Measurements from ENCODE around the gene FOSB.

Gene FOSB

GRCh38 chr19:45442778-45443461 is 24.9 kb upstream of the FOSB start:
- no peak for DNase-seq

- DNase-seq: no peak
Observed at GRCh38 chr19:45443462-45444317, 24.1 kb upstream of the FOSB start.

GRCh38 chr19:45444318-45445041 is 23.3 kb upstream of the FOSB start:
- DNase-seq: peak; percentile 70

DNA sequence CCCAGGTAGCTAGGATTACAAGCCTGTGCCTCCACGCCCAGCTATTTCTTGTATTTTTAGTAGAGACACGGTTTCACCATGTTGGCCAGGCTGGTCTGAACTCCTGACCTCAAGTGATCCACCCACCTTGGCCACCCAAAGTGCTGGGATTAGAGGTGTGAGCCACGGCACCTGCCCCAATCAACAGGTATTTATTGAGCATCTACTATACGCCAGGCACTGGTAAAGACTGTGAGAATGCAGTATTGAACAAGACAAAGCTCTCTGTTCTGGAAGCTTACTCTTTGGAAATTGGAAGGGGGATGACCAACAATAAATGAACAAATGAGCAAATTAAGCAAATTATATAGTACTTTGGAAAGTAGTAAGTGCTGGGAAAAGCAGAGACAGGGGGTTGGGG is 22.7 kb upstream of the FOSB start:
- DNase-seq: no peak

DNA sequence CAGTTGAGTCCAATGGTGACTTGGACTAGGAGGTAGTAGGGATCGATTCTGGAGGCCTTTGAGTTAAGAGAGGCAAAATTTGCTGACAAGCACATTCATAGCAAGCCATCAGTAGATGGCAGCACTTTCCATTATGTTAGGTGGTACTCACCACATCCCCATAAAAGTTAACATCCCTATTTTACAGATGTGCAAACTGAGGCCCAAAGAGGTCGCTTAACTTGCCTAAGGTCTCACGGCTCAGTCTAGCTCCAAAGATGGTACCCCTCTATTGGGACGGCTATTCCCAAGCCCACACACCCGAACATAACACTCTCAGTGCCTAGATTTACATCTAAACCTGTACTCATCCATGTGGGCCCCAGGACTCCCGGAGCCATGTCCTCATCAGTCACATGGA is 21.5 kb upstream of the FOSB start:
- no peak for DNase-seq

GRCh38 chr19:45446944-45447343 is 20.9 kb upstream of the FOSB start:
- DNase-seq: no peak

- no peak for DNase-seq
Observed at GRCh38 chr19:45448425-45448756, 19.4 kb upstream of the FOSB start.

GRCh38 chr19:45448887-45449299 is 18.9 kb upstream of the FOSB start:
- no peak for DNase-seq

GRCh38 chr19:45450012-45450333 is 17.8 kb upstream of the FOSB start:
- no peak for DNase-seq

DNA sequence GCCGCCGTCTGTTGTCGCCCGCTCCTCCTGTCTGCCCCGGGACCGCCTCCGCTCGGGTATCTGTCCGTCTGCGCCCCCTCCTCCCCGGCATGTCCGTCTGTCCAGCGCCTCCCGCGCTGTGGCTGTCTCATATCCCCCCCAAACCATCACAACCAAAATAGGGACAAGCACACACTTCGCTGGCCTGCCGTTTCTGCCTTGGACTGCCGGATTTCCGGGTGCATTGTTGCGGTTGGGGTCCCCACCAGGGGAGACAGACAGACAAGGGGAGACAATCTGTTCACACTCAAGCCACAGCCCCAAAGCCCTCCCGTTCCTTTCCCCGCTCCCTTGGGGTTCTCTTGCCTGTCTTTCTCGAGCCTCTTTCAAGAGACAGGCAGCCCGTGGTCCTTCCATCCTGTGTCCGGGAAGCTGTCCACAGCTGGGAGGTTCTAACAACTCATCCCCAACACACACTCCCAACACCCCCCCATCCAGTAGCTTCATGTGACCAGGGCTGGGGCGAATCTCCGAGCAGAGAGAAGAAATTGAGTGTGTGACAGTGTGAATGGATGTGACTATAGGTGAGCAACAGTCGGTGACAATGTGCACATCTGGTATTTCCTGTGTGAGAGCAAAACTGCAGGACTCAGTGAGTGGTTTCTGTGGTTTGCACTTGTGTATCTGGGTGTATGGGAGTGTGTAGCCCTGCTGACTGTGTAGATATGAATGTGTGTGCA is 16.5 kb upstream of the FOSB start:
- no peak for DNase-seq

DNA sequence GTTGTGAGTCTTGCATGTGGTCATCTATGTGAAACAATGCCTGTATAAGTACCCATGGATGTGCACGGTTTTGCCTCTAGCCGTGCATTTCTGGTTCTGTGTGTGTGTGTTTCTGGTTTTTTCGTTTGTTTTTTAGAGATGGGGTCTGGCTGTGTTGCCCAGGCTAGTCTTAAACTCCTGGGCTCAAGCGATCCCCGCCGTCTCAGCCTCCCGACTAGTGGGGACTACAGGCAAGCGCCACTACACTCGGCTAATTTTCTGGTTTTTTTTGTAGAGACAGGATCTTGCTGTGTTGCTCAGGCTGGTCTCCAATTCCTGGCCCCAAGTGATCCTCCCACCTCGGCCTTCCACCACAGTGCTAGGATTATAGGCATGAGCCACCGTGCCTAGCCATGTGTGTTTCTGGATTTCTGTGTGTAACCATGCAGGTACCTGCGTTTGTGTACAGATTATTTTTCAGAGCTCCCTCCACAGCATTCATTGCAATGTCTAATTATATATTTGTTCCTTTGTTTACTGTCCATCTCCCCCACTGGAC is 15.9 kb upstream of the FOSB start:
- DNase-seq: no peak

DNA sequence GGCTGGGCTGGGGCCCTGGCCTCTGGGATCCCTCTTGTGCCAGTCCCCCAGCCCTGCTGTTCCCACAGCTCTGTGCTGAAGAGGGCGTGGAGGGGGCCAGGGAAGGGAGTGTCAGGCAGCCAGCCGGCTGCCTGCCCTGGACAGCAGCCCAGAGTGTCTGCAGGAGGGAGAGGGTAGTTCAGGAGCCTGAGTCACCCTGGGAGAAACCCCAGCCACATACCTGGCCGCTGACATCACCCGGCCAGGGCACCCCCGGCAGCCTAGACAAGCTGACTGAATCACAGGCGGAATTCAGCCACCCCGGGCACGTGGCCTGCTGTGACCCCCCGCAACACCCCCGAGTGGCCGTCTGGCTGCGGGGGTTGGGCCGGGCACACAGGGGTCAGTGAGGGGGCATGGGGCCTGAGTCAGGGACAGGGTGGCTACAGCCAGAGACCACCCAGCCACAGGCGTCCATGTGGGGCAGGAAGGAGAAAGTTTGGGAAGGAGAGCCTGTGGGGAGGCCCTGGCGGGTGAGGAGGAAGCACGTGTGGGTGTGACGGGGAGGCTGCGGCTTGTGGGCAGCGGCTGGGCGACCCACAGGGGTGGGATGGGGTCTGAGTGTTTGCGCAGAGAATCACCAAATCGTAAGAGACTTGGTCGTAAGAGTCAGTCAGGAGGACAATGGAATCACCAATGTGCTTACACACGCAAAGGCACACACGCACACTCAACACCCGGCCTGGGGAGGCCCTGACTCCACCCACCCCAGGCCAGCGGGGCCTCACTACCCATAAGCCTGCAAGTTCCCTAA is 11.9 kb upstream of the FOSB start:
- peak; percentile 30 for DNase-seq

DNA sequence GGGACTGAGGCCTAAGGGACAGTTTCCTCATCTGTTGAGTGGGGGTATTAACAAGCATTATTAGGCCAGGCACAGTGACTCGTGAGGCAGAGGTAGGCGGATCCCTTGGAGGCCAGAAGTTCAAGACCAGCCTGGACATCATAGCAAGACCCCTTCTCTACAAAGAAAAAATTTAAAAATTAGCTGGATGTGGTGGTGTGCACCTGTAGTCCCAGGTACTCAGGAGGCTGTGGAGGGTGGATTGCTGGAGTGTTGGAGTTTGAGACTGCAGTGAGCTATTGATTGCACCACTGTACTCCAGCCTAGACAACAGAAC is 11.3 kb upstream of the FOSB start:
- no peak for DNase-seq

GRCh38 chr19:45457776-45458175 is 10.0 kb upstream of the FOSB start:
- DNase-seq: no peak

GRCh38 chr19:45460807-45461347 is 6.9 kb upstream of the FOSB start:
- DNase-seq: no peak

DNA sequence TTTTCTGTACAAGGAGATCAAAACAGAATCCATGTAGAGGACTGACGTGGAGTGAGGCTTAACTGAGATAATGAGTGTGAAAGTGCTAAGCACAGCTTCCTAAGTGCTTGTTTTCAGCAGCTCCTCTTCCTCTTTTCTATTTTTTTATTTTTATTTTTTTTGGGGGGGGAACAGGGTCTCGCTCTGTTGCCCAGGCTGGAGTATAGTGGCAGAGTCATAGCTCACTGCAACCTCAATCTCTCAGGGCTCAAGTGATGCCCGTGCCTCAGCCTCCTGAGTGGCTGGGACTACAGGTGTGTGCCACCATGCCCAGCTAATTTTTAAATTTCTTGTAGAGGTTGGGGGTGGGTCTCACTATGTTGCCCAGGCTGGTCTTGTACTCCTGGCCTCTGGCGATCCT is 5.6 kb upstream of the FOSB start:
- no peak for DNase-seq

DNA sequence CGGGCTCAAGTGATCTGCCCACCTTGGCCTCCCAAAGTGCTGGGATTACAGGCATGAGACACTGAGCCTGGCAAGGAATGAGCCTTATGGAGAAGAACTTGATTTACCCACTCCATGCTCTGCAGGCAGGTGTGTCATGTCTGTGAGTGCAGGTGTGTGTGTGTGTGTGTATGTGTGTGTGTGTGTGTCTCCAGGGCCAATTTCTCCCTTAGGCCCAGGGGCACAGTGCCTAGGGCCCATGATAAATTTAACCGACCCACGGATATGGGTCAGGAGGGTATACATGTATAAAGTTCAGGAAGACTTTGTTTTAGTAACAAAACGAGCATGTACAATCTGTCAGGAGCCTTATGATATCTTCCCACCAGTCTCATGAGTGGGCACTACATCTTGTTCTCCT is 4.6 kb upstream of the FOSB start:
- DNase-seq: no peak

DNA sequence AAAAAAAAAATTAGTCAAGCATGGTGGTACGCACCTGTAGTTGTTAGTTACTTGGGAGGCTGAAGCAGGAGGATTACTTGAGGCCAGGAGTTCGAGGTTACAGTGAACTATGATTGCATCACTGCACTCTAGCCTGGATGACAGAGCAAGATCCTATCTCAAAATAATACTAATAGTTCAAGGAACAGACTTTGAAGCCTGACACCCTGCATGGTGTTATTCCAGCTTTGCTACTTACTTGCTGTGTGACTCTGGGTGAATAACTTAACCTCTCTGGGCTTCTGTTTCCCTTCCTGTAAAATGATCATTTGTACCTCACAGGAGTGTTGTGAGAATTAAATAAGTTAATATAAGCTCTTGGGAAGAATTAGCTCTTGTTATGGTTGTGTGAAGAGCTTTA is 3.5 kb upstream of the FOSB start:
- DNase-seq: no peak

DNA sequence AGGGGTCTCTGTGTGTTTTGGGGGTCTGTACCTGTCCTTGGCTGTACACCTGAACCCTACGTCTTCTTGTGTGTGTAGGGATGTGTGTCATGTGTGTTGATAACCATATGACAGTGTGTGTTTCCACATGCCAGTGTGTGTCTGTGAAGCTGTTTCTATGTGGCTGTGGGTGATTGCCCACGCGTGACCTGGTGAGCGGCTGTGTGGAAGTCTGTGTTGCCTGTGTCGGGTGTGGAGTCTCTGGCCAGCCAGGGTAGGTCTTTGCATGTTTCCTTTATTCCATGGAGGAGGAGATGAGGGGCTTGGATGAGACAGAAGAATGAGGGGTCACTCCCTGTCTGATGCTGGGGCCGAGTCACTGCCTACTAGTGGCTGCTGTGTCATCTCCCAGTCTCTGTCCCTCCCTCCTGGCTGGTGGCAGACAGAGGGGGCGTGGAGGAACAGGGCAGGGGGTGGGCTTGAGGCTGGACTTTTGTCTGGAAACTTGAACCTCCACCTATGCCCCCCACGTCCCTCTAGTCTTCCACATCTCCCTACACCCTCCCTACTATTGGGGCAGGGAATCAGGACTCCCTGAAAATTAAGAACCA is 2.8 kb upstream of the FOSB start:
- no peak for DNase-seq

- no peak for DNase-seq
Observed at GRCh38 chr19:45467115-45467455, 711 bp upstream of the FOSB start.

DNA sequence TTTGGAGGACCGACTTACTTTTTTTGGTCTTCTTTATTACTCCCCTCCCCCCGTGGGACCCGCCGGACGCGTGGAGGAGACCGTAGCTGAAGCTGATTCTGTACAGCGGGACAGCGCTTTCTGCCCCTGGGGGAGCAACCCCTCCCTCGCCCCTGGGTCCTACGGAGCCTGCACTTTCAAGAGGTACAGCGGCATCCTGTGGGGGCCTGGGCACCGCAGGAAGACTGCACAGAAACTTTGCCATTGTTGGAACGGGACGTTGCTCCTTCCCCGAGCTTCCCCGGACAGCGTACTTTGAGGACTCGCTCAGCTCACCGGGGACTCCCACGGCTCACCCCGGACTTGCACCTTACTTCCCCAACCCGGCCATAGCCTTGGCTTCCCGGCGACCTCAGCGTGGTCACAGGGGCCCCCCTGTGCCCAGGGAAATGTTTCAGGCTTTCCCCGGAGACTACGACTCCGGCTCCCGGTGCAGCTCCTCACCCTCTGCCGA is 409 bp downstream of the FOSB start:
- DNase-seq: peak; percentile 37

DNA sequence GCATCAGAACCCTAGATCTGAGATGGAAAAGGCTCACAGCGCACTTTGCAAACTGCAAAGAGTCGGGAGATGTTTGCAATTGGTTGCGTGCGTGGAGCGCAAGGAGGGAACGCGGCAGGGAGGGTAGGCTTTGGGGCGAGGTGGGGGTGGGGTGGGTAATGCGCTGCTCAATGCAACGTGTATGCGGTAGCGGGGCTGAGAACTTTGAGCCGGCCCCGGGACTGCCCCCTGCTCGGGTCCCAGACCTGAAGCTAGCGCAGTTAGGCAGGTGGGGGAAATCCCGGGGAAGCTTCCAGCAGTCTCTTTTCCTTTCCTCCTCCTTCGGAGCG is 971 bp downstream of the FOSB start:
- no peak for DNase-seq
